GM23248 (cell line): ENCODE data around the gene C7orf57. TPM values are rescaled to one million over a fixed set of nuclear protein-coding genes. Genes with fewer than 3 reads are reported as not detected.
A peak's percentile ranks its signal among the peaks of the same experiment; 100 is the strongest.

Experiments
- DNase-seq: peaks from one replicate; pipeline ENCODE4 v3.0.0-alpha.2; 2015
- H2AFZ ChIP-seq: fragments of 200-600 bp; sonication (generic); 2 replicates; pipeline ENCODE4 v1.6.1; 2016; ENCODE audit warnings: antibody characterized with exemption
- H3F3A ChIP-seq: fragments of 200-600 bp; sonication (generic); 2 replicates; pipeline ENCODE4 v1.6.1; 2016; ENCODE audit warnings: mild to moderate bottlenecking, antibody characterized with exemption, mixed run types; ENCODE audit not compliant: insufficient read depth
- H3K27ac ChIP-seq: fragments of 200-600 bp; sonication (generic); 2 replicates; pipeline ENCODE4 v1.5.1; 2016; ENCODE audit warnings: mild to moderate bottlenecking
- H3K27me3 ChIP-seq: fragments of 200-600 bp; sonication (generic); replicated peaks from 2 replicates; pipeline ENCODE4 v1.6.1; 2016; ENCODE audit warnings: mild to moderate bottlenecking; ENCODE audit not compliant: insufficient read depth
- H3K36me3 ChIP-seq: fragments of 200-600 bp; sonication (generic); 2 replicates; pipeline ENCODE4 v1.6.1; 2016; ENCODE audit warnings: low read depth, mild to moderate bottlenecking
- H3K4me1 ChIP-seq: fragments of 200-600 bp; sonication (generic); 2 replicates; pipeline ENCODE4 v1.6.1; 2016; ENCODE audit warnings: mild to moderate bottlenecking; ENCODE audit not compliant: insufficient read depth
- H3K4me2 ChIP-seq: fragments of 200-600 bp; sonication (generic); one replicate; pipeline ENCODE4 v1.6.1; 2016; ENCODE audit warnings: mild to moderate bottlenecking; ENCODE audit not compliant: unreplicated experiment
- H3K4me3 ChIP-seq: fragments of 200-600 bp; sonication (generic); 2 replicates; pipeline ENCODE4 v1.5.1; 2016; ENCODE audit warnings: mild to moderate bottlenecking
- H3K79me2 ChIP-seq: fragments of 200-600 bp; sonication (generic); 2 replicates; pipeline ENCODE4 v1.6.1; 2016; ENCODE audit warnings: mild to moderate bottlenecking; ENCODE audit not compliant: insufficient read depth
- H3K9ac ChIP-seq: fragments of 200-600 bp; sonication (generic); 2 replicates; pipeline ENCODE4 v1.6.1; 2016; ENCODE audit warnings: mild to moderate bottlenecking
- H3K9me2 ChIP-seq: fragments of 200-600 bp; sonication (generic); 2 replicates; pipeline ENCODE4 v1.6.1; 2016; ENCODE audit warnings: mixed run types, mild to moderate bottlenecking, moderate library complexity; ENCODE audit not compliant: insufficient read depth
- H3K9me3 ChIP-seq: fragments of 200-600 bp; sonication (generic); one replicate; pipeline ENCODE4 v1.6.1; 2017; ENCODE audit warnings: low read depth
- H4K20me1 ChIP-seq: fragments of 200-600 bp; sonication (generic); 2 replicates; pipeline ENCODE4 v1.6.0; 2016; ENCODE audit not compliant: insufficient read depth
- EZH2 ChIP-seq: fragments of 200-600 bp; sonication (generic); IDR thresholded peaks from 2 replicates; pipeline ENCODE4 v1.6.1; 2018; ENCODE audit warnings: antibody characterized with exemption, mild to moderate bottlenecking; ENCODE audit not compliant: insufficient read depth, poor library complexity, severe bottlenecking
- EZH2phosphoT487 ChIP-seq: fragments of 200-600 bp; sonication (generic); IDR thresholded peaks from 2 replicates; pipeline ENCODE4 v1.6.1; 2018; ENCODE audit warnings: antibody characterized with exemption, moderate library complexity, mild to moderate bottlenecking, low read depth; ENCODE audit not compliant: insufficient read depth
- WGBS, 2 experiments: methylation state at CpG; one replicate each; pipeline ENCODE4 v1.1.6; 2015 to 2017; ENCODE audit warnings: low lambda C conversion rate in 2 of 2, low coverage in 1 of 2; ENCODE audit errors: missing lambda C conversion rate in 2 of 2; 5-methylcytosine and 5-hydroxymethylcytosine counted together
- in situ Hi-C: fragments of 300-500 bp; cut with MboI; formaldehyde crosslinking; loops from 2 replicates; pipeline ENCODE4 v1.15.0; 2020
- polyA plus RNA-seq: library from polyadenylated mRNA; unstranded; fragments of >200 nt; fragmentation: Nextera tagmentation; extraction: Ambion mirVana; gene quantifications from 2 replicates; pipeline ENCODE4 v1.2.1, GENCODE V29; 2016
- total RNA-seq: library from RNA; depleted of rRNA; stranded (reverse); fragments of >200 nt; shearing (Covaris generic); gene quantifications from 2 replicates; pipeline ENCODE4 v1.2.3, GENCODE V29; 2014

The C7orf57 gene
- total and polyA plus RNA-seq, 2 experiments from 2014 or later = not detected

GRCh38 chr7:48042636-48043035 lies 7.3 kb downstream of the C7orf57 start:
- no peaks in the 10 kb centered on the region for H3K79me2 ChIP-seq
- H2AFZ ChIP-seq = no peak overlapping the region
- H3K4me2 ChIP-seq = no peak overlapping the region
- no peaks in the 10 kb centered on the region for H3K36me3 ChIP-seq
- H3K27ac ChIP-seq = peak overlapping the region; percentile 72
- no peak overlapping the region; the same call in 1 of the 2 replicates for H3K4me3 ChIP-seq
- no peaks in the 10 kb centered on the region for H3K9me2 ChIP-seq
- in situ Hi-C loops = no loop called here
- WGBS, 2 experiments = 40 to 46% methylated on average over 3 of the region's 3 CpGs
- TF ChIP-seq EZH2phosphoT487 (no peak), EZH2 (no peak)
- H3K4me1 ChIP-seq = peaks cover 18% of the 10 kb centered on the region
- H3K9ac ChIP-seq = no peak overlapping the region
- DNase-seq = no peak
- no peaks in the 10 kb centered on the region for H3K9me3 ChIP-seq
- H3F3A ChIP-seq = peaks cover 19% of the 10 kb centered on the region
- H4K20me1 ChIP-seq = no peaks in the 10 kb centered on the region
- no peaks in the 10 kb centered on the region for H3K27me3 ChIP-seq

- H3K36me3 ChIP-seq = no peaks in the 10 kb centered on the region
- DNase-seq = no peak
- H3K9me3 ChIP-seq = no peaks in the 10 kb centered on the region
- H3K27ac ChIP-seq = no peak overlapping the region
- WGBS, 2 experiments = 62 to 72% methylated on average over 9 of the region's 9 CpGs
- H4K20me1 ChIP-seq = no peaks in the 10 kb centered on the region
- H3K4me3 ChIP-seq = no peak overlapping the region
- no peaks in the 10 kb centered on the region for H3K27me3 ChIP-seq
- H3K9me2 ChIP-seq = no peaks in the 10 kb centered on the region
- H3K79me2 ChIP-seq = no peaks in the 10 kb centered on the region
- H3K9ac ChIP-seq = no peak overlapping the region
- H2AFZ ChIP-seq = no peak overlapping the region
- peaks cover 18% of the 10 kb centered on the region for H3K4me1 ChIP-seq
- no peak overlapping the region for H3K4me2 ChIP-seq
- in situ Hi-C loops = no loop called here
- no peak for TF ChIP-seq EZH2
- no peak for TF ChIP-seq EZH2phosphoT487
- peaks cover 19% of the 10 kb centered on the region for H3F3A ChIP-seq
Observed at GRCh38 chr7:48045195-48045765, 9.9 kb downstream of the C7orf57 start.

- no peak overlapping the region for H2AFZ ChIP-seq
- no peaks in the 10 kb centered on the region for H3K27me3 ChIP-seq
- peaks cover 10% of the 10 kb centered on the region for H3F3A ChIP-seq
- in situ Hi-C loops = no loop called here
- no peaks in the 10 kb centered on the region for H3K36me3 ChIP-seq
- WGBS, 2 experiments = 68% methylated on average over 14 of the region's 14 CpGs
- no peaks in the 10 kb centered on the region for H3K9me2 ChIP-seq
- H3K27ac ChIP-seq = no peak overlapping the region
- no peak for TF ChIP-seq EZH2
- TF ChIP-seq EZH2phosphoT487 = no peak
- H3K4me3 ChIP-seq = no peak overlapping the region
- H3K9me3 ChIP-seq = no peaks in the 10 kb centered on the region
- H3K79me2 ChIP-seq = no peaks in the 10 kb centered on the region
- H3K4me2 ChIP-seq = no peak overlapping the region
- no peak overlapping the region for H3K9ac ChIP-seq
- H4K20me1 ChIP-seq = no peaks in the 10 kb centered on the region
- no peak for DNase-seq
- H3K4me1 ChIP-seq = peaks cover 13% of the 10 kb centered on the region
Observed at GRCh38 chr7:48046458-48046857, 11.1 kb downstream of the C7orf57 start.

- no peak overlapping the region for H2AFZ ChIP-seq
- no peak for TF ChIP-seq EZH2phosphoT487
- no peak for TF ChIP-seq EZH2
- WGBS, 2 experiments = 86 to 89% methylated on average over 8 of the region's 8 CpGs
- H3K9me2 ChIP-seq = no peaks in the 10 kb centered on the region
- H3K27me3 ChIP-seq = no peaks in the 10 kb centered on the region
- H3K36me3 ChIP-seq = no peaks in the 10 kb centered on the region
- no peaks in the 10 kb centered on the region for H3K79me2 ChIP-seq
- no peak for DNase-seq
- no peak overlapping the region for H3K4me3 ChIP-seq
- H3K27ac ChIP-seq = no peak overlapping the region
- no peaks in the 10 kb centered on the region for H3F3A ChIP-seq
- in situ Hi-C loops = no loop called here
- no peaks in the 10 kb centered on the region for H3K4me1 ChIP-seq
- no peaks in the 10 kb centered on the region for H4K20me1 ChIP-seq
- no peaks in the 10 kb centered on the region for H3K9me3 ChIP-seq
- no peak overlapping the region for H3K4me2 ChIP-seq
- H3K9ac ChIP-seq = no peak overlapping the region
Observed at GRCh38 chr7:48048113-48048512, 12.8 kb downstream of the C7orf57 start.

GRCh38 chr7:48049850-48050249 lies 14.5 kb downstream of the C7orf57 start:
- no peak for DNase-seq
- Histone ChIP-seq H3K9ac (no peak overlapping the region), H3K9me3 (no peaks in the 10 kb centered on the region), H3K27ac (no peak overlapping the region), H3K4me3 (no peak overlapping the region), H2AFZ (no peak overlapping the region), H3F3A (no peaks in the 10 kb centered on the region), H4K20me1 (no peaks in the 10 kb centered on the region), H3K4me1 (no peaks in the 10 kb centered on the region), H3K9me2 (no peaks in the 10 kb centered on the region), H3K36me3 (no peaks in the 10 kb centered on the region), H3K79me2 (no peaks in the 10 kb centered on the region), H3K4me2 (no peak overlapping the region), H3K27me3 (no peaks in the 10 kb centered on the region)
- TF ChIP-seq EZH2 (no peak), EZH2phosphoT487 (no peak)
- in situ Hi-C loops = no loop called here
- WGBS, 2 experiments = 77 to 82% methylated on average over 8 of the region's 8 CpGs
